ENCODE results near the gene SLC4A3.

SLC4A3 gene

DNA sequence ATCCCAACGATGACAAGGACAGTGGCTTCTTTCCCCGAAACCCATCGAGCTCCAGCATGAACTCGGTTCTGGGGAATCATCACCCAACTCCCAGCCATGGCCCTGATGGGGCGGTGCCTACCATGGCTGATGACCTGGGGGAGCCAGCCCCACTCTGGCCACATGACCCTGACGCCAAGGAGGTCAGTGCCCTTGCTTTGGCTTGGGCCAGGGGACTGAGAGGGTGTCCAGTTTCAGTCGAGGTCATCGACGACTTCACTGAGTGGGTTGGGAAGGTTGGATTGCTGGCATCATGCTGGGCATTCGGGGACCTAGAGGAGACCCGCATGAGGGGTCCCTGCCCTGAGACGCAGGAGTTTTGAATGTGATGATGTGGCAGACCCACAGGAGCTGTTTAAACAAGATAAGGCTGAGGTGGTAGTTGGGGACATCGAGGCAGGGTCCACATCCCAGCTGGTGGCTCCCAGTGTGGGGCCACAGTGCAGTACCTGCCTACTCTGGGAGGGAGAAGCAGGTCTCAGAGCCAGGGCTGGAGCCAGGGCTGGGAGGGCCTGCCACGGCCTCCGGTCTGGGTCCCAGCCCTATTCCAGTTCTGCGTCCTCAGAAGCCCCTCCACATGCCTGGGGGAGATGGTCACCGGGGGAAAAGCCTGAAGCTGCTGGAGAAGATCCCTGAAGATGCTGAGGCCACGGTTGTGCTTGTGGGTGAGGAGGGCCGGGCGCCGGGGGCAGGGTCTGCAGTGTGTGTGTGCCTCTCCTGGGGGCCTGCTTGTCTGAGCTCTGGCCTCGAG, 6.0 kb downstream of the SLC4A3 start:
- H3K27me3 ChIP-seq (ENCODE audit: control insufficient read depth, insufficient read depth, low read length), result no peaks in the 10 kb centered on the region
- H3K4me3 ChIP-seq (ENCODE audit: low read depth, low read length), result no peak overlapping the region
- H3K9ac ChIP-seq (ENCODE audit: low read depth, low read length), result no peak overlapping the region
- no peaks in the 10 kb centered on the region for H3K4me1 ChIP-seq (ENCODE audit: control insufficient read depth, insufficient read depth, low read length)
- no peaks in the 10 kb centered on the region for H3K9me3 ChIP-seq (ENCODE audit: control insufficient read depth, insufficient read depth, low read length)
- H3K36me3 ChIP-seq (ENCODE audit: control insufficient read depth, insufficient read depth, low read length), result peaks cover 5% of the 10 kb centered on the region; the same call in 1 of the 2 replicates
- H3K27ac ChIP-seq (ENCODE audit: low read depth, low read length), result no peak overlapping the region

DNA sequence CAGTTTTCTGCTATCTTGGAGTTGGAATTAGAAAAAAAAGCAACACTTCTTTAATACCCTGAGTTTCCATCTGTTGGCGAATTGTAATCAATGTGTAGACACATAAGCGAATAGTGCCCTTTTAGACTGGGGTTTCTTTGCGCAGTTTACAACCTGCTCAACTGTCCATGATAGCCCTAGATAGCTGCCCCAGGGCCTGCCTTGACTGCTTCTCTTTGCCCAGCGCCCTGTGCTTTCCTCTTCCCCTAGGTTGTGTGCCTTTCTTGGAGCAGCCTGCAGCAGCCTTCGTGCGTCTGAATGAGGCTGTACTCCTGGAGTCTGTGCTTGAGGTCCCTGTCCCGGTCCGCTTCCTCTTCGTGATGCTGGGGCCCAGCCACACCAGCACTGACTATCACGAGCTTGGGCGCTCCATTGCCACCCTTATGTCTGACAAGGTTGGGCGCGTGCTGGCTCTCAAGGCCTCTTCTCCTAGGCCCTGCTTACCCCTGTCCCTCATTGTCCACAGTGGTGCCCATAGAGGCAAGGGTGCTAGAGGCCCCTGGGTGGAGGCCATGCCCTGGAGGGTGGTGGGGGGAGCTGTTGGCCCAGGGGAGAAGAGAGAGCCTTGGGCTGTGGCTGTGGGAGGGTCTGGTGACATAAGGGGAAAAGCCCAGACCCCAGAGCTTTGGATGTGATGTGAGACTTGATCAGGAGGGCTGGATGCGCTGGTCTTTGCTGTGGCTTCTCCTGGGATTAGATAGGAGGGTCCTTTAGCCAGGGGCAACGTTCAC, 6.9 kb downstream of the SLC4A3 start:
- H3K4me3 ChIP-seq (ENCODE audit: low read depth, low read length), result no peak overlapping the region
- no peak overlapping the region for H3K27ac ChIP-seq (ENCODE audit: low read depth, low read length)
- H3K4me1 ChIP-seq (ENCODE audit: control insufficient read depth, insufficient read depth, low read length), result no peaks in the 10 kb centered on the region
- H3K9me3 ChIP-seq (ENCODE audit: control insufficient read depth, insufficient read depth, low read length), result no peaks in the 10 kb centered on the region
- no peaks in the 10 kb centered on the region for H3K27me3 ChIP-seq (ENCODE audit: control insufficient read depth, insufficient read depth, low read length)
- H3K36me3 ChIP-seq (ENCODE audit: control insufficient read depth, insufficient read depth, low read length), result peaks cover 5% of the 10 kb centered on the region; the same call in 1 of the 2 replicates
- no peak overlapping the region for H3K9ac ChIP-seq (ENCODE audit: low read depth, low read length)

DNA sequence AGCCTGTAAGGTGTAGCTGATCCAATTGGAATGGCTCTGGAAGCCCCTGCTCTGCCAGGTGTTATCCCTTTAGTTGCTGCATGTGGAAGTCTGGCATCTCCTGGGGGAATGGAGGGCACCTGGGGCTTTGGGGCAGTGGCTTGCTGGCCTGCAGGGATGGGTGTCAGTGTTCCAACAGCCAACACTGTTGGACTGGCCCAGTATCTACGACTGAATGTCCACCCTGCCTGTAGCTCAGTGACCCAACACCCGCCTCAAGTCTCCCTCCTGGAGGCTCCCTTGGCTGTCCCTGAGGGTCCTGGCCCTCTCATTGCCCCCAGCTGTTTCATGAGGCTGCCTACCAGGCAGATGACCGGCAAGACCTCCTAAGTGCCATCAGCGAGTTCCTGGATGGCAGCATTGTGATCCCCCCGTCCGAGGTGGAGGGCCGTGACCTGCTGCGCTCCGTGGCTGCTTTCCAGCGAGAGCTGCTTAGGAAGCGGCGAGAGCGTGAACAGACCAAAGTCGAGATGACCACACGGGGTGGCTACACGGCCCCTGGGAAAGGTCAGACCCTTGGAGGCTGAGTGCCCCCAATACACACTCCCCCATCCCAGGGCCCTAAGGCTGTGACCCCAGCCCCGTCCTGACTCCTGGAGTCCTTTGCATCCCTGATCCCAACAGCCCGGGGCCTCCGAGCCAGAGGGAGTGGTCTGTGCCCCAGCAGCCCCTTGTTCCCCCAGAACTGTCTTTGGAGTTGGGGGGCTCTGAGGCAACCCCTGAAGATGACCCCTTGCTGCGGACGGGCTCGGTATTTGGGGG, 7.7 kb downstream of the SLC4A3 start:
- Histone ChIP-seq H3K27ac (ENCODE audit: low read depth, low read length) (no peak overlapping the region), H3K27me3 (ENCODE audit: control insufficient read depth, insufficient read depth, low read length) (no peaks in the 10 kb centered on the region), H3K9me3 (ENCODE audit: control insufficient read depth, insufficient read depth, low read length) (no peaks in the 10 kb centered on the region), H3K36me3 (ENCODE audit: control insufficient read depth, insufficient read depth, low read length) (peaks cover 5% of the 10 kb centered on the region; the same call in 1 of the 2 replicates), H3K4me1 (ENCODE audit: control insufficient read depth, insufficient read depth, low read length) (no peaks in the 10 kb centered on the region), H3K9ac (ENCODE audit: low read depth, low read length) (no peak overlapping the region), H3K4me3 (ENCODE audit: low read depth, low read length) (no peak overlapping the region)

DNA sequence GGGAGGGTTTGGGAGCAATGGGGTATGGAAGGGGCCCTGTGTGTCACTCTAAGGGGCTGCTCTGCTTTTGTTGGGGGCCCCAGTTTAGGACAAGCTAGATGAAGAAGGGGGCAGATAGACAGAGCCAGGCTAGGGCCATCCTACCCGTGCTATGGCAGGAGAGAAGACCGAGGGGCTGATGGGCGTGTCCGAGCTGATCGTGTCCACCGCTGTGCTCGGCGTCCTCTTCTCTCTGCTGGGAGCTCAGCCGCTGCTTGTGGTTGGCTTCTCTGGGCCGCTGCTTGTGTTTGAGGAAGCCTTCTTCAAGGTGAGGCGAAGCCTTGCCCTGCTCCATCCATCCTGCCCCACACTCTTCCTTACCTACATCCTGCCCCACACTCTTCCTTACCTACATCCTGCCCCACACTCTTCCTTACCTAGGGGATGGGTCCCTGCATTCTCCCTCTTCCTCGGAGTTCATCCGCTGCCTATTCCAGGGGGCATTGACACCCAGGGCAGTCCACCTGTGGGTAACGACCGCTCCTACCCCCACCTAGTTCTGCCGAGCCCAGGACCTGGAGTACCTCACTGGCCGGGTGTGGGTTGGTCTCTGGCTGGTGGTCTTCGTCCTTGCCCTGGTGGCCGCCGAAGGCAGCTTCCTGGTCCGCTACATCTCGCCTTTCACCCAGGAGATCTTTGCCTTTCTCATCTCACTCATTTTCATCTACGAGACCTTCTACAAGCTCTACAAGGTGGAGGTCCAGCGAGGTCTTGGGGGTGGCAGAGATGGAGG, 8.9 kb downstream of the SLC4A3 start:
- no peak overlapping the region for H3K27ac ChIP-seq (ENCODE audit: low read depth, low read length)
- H3K4me1 ChIP-seq (ENCODE audit: control insufficient read depth, insufficient read depth, low read length), result no peaks in the 10 kb centered on the region
- H3K9ac ChIP-seq (ENCODE audit: low read depth, low read length), result no peak overlapping the region
- no peaks in the 10 kb centered on the region for H3K27me3 ChIP-seq (ENCODE audit: control insufficient read depth, insufficient read depth, low read length)
- no peaks in the 10 kb centered on the region for H3K9me3 ChIP-seq (ENCODE audit: control insufficient read depth, insufficient read depth, low read length)
- no peak overlapping the region for H3K4me3 ChIP-seq (ENCODE audit: low read depth, low read length)
- peaks cover 5% of the 10 kb centered on the region; the same call in 1 of the 2 replicates for H3K36me3 ChIP-seq (ENCODE audit: control insufficient read depth, insufficient read depth, low read length)

DNA sequence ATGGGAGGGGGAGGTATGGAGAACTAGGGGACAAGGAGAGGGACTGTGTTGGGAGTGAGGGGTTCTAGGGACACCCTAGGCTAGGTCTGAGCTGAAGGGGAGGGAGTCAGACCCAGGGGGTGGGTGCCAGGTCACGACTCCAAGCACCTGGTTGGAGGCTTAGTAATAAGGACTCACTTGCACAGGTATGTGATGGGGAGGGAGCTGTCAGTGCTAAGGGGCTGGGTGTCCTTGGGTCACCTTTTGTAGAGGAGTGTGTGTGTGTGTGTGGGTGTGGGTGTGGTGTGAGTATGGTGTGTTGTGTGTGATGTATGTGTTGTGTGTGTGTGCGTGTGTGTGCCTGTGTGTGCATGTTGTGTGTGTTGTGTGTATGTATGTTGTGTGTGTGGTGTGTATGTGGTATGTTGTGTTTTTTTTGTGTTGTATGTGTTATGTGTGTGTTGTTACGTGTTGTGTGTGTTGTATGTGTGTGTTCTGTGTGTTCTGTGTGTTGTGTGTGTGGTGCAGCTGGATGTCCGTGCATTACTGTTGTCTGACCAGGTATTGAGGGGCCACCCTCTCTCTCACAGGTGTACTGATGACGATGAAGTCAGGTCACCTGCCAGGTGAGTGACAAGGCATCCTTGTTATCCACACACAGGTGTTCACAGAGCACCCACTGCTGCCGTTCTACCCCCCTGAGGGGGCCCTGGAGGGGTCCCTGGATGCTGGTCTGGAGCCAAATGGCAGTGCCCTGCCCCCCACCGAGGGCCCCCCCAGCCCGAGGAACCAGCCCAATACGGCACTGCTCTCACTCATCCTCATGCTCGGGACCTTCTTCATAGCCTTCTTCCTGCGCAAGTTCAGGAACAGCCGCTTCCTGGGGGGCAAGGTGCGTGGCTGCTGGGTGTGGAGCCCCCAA, 9.8 kb downstream of the SLC4A3 start:
- no peak overlapping the region for H3K4me3 ChIP-seq (ENCODE audit: low read depth, low read length)
- no peak overlapping the region for H3K27ac ChIP-seq (ENCODE audit: low read depth, low read length)
- peaks cover 5% of the 10 kb centered on the region for H3K36me3 ChIP-seq (ENCODE audit: control insufficient read depth, insufficient read depth, low read length)
- H3K4me1 ChIP-seq (ENCODE audit: control insufficient read depth, insufficient read depth, low read length), result no peaks in the 10 kb centered on the region; the same call in 1 of the 2 replicates
- H3K27me3 ChIP-seq (ENCODE audit: control insufficient read depth, insufficient read depth, low read length), result no peaks in the 10 kb centered on the region
- H3K9ac ChIP-seq (ENCODE audit: low read depth, low read length), result no peak overlapping the region
- no peaks in the 10 kb centered on the region for H3K9me3 ChIP-seq (ENCODE audit: control insufficient read depth, insufficient read depth, low read length)

DNA sequence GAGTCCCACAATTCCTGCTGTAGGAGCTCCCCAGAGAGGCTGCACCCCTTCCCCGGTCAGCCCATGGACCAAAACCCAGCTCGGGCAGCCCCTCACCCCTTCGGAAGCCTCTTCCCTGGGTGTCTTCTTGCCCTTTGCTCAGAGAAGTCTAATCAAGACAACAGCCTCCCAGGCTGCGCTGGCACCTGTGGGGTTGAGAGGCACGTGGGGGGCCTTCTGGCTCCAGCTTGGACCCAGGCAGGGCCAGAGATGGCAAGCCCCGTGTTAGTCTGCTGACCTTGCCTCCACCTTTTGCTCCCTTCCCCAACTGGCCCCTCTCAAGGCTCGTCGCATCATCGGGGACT, 10.4 kb downstream of the SLC4A3 start:
- peaks cover 2% of the 10 kb centered on the region; the same call in 1 of the 2 replicates for H3K27me3 ChIP-seq (ENCODE audit: control insufficient read depth, insufficient read depth, low read length)
- no peak overlapping the region for H3K9ac ChIP-seq (ENCODE audit: low read depth, low read length)

DNA sequence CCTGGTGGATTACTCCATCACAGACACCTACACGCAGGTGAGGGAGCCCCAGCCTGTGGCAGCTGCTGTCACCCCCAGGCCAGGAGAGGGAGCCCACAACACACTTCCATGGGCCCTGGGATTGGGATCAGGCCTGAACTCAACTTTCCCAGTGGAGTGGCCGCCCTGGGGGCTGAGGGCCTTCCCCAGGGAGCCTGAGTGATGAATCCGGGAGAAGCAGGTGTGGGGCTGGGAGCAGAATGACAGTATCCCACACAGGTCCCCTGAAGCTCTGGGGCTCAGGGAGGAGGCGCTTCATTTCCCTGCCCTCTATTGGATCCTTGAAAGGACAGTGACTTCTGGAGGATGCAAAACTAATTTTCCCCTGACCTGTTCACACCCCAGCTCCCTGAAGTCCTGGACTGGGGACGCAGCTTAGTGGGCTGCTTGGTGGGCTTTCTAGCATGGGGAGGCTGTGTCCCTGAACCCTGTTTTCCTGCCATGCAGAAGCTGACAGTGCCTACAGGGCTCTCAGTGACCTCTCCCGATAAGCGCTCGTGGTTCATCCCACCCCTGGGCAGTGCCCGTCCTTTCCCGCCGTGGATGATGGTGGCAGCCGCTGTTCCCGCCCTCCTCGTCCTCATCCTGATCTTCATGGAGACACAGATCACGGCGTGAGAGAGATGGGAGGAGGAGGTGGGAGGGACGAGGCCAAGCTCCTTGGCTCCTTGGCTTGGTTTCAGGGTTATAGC, 11.0 kb downstream of the SLC4A3 start:
- H3K9ac ChIP-seq (ENCODE audit: low read depth, low read length), result no peak overlapping the region

More for the DNA sequence above, 10.4 kb downstream of the SLC4A3 start:
- H3K36me3 ChIP-seq (ENCODE audit: control insufficient read depth, insufficient read depth, low read length), result peaks cover 5% of the 10 kb centered on the region
- no peak overlapping the region for H3K4me3 ChIP-seq (ENCODE audit: low read depth, low read length)
- no peaks in the 10 kb centered on the region for H3K9me3 ChIP-seq (ENCODE audit: control insufficient read depth, insufficient read depth, low read length)
- no peak overlapping the region for H3K27ac ChIP-seq (ENCODE audit: low read depth, low read length)
- H3K4me1 ChIP-seq (ENCODE audit: control insufficient read depth, insufficient read depth, low read length), result peaks cover 2% of the 10 kb centered on the region

DNA sequence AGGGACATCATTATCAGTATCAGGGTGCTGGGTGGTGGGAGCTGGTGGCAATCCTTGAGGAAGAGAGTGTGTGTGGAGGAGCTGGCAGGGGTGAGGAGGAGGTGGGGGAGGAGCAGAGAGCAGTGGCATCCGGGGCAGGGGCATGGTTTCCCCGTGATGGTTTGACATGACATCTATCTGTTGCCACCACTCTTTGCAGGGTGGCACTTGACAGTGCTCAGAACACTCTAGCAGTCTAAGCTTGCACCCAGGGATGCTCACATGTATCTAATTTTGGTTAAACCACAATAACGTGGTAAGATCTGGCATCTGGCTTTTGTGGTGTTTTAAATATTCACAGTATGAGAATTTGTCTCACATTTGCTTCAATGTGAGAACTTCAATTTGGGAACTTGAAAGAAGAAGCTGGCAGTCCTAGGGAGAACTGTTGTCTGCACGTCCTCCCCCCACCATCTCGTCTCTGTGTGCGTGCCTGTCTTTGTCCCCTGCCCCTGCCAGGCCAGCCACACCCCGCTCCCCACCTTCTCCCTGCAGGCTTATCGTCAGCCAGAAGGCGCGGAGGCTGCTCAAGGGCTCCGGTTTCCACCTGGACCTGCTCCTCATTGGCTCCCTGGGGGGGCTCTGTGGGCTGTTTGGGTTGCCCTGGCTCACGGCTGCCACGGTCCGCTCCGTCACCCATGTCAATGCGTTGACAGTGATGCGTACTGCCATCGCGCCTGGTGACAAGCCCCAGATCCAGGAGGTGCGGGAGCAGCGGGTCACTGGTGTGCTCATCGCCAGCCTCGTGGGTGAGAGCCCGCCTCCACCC, 11.7 kb downstream of the SLC4A3 start:
- Histone ChIP-seq H3K9me3 (ENCODE audit: control insufficient read depth, insufficient read depth, low read length) (no peaks in the 10 kb centered on the region), H3K4me3 (ENCODE audit: low read depth, low read length) (no peak overlapping the region), H3K36me3 (ENCODE audit: control insufficient read depth, insufficient read depth, low read length) (no peaks in the 10 kb centered on the region; the same call in 1 of the 2 replicates), H3K9ac (ENCODE audit: low read depth, low read length) (no peak overlapping the region), H3K27me3 (ENCODE audit: control insufficient read depth, insufficient read depth, low read length) (peaks cover 6% of the 10 kb centered on the region), H3K4me1 (ENCODE audit: control insufficient read depth, insufficient read depth, low read length) (peaks cover 5% of the 10 kb centered on the region), H3K27ac (ENCODE audit: low read depth, low read length) (no peak overlapping the region)

More for the DNA sequence above, 11.0 kb downstream of the SLC4A3 start:
- peaks cover 5% of the 10 kb centered on the region for H3K4me1 ChIP-seq (ENCODE audit: control insufficient read depth, insufficient read depth, low read length)
- no peaks in the 10 kb centered on the region; the same call in 1 of the 2 replicates for H3K36me3 ChIP-seq (ENCODE audit: control insufficient read depth, insufficient read depth, low read length)
- no peak overlapping the region for H3K27ac ChIP-seq (ENCODE audit: low read depth, low read length)
- no peaks in the 10 kb centered on the region for H3K9me3 ChIP-seq (ENCODE audit: control insufficient read depth, insufficient read depth, low read length)
- H3K4me3 ChIP-seq (ENCODE audit: low read depth, low read length), result no peak overlapping the region
- peaks cover 6% of the 10 kb centered on the region for H3K27me3 ChIP-seq (ENCODE audit: control insufficient read depth, insufficient read depth, low read length)
